IMR-90 (cell line): ENCODE results near the gene RUFY4. TPM values are rescaled to one million over a fixed set of nuclear protein-coding genes. Genes with fewer than 3 reads are reported as not detected.

Source experiments
- ATAC-seq: fragments of 200-7000 bp; cut with Tn5 transposase; 2 replicates; pipeline ENCODE4 v1.9.1; 2020; ENCODE audit warnings: low read depth, mild to moderate bottlenecking, moderate library complexity
- BruUV-seq: library from RNA; stranded (reverse); fragments of 400-500 nt; replicated peaks from 2 replicates; lab custom pipeline; 2021; lab: Mats Ljungman, UMichigan
- CTCF ChIA-PET: fragments of 300-600 bp; formaldehyde crosslinking; extraction: SDS; loops from one replicate; lab custom pipeline; 2021; ENCODE audit warnings: antibody characterized with exemption; lab: Yijun Ruan, JAX
- POLR2A ChIA-PET: fragments of 300-600 bp; sonication (Branson Sonifier 250); formaldehyde crosslinking; loops from one replicate; lab custom pipeline; 2022; ENCODE audit warnings: antibody characterized with exemption; ENCODE audit not compliant: unreplicated experiment; lab: Charles Lee
- DNase-seq: peaks from one replicate; pipeline ENCODE4 v3.0.0; 2013
- H2AFZ ChIP-seq: replicated peaks from 2 replicates; pipeline ENCODE3; 2013; ENCODE audit warnings: low read length, mild to moderate bottlenecking; ENCODE audit not compliant: poor library complexity
- H2AK5ac ChIP-seq: 2 replicates; pipeline ENCODE4 v1.6.1; 2013; ENCODE audit warnings: low read depth, low read length, inconsistent platforms
- H2AK9ac ChIP-seq: replicated peaks from 2 replicates; pipeline ENCODE3; 2013; ENCODE audit warnings: mild to moderate bottlenecking, low read depth, low read length, moderate library complexity; ENCODE audit not compliant: poor library complexity
- H2BK120ac ChIP-seq: 2 replicates; pipeline ENCODE4 v1.6.1; 2013; ENCODE audit warnings: low read depth, low read length, inconsistent platforms
- H2BK15ac ChIP-seq: 3 replicates; pipeline ENCODE4 v1.6.1; 2013; ENCODE audit warnings: low read depth, low read length, inconsistent platforms
- H2BK20ac ChIP-seq: 2 replicates; pipeline ENCODE4 v1.6.1; 2013; ENCODE audit warnings: low read depth, mild to moderate bottlenecking, inconsistent platforms, low read length, moderate library complexity
- H2BK5ac ChIP-seq: 2 replicates; pipeline ENCODE4 v1.6.1; 2013; ENCODE audit warnings: mild to moderate bottlenecking, low read depth, low read length, inconsistent platforms; ENCODE audit not compliant: poor library complexity, severe bottlenecking
- H3K14ac ChIP-seq: replicated peaks from 2 replicates; pipeline ENCODE4 v1.6.1; 2013; ENCODE audit warnings: low read depth, low read length, inconsistent platforms
- H3K18ac ChIP-seq: 2 replicates; pipeline ENCODE4 v1.6.1; 2013; ENCODE audit warnings: low read depth, low read length, control low read depth
- H3K23ac ChIP-seq: 2 replicates; pipeline ENCODE4 v1.6.1; 2013; ENCODE audit warnings: low read depth, low read length, inconsistent platforms
- H3K27ac ChIP-seq: 2 replicates; pipeline ENCODE4 v1.5.1; 2013; ENCODE audit warnings: mild to moderate bottlenecking, control low read depth, low read length; ENCODE audit not compliant: insufficient read depth
- H3K27me3 ChIP-seq: 2 replicates; pipeline ENCODE4 v1.6.1; 2013; ENCODE audit warnings: low read length; ENCODE audit not compliant: control insufficient read depth, insufficient read depth
- H3K36me3 ChIP-seq: 2 replicates; pipeline ENCODE4 v1.6.1; 2013; ENCODE audit warnings: low read length, mixed read lengths; ENCODE audit not compliant: control insufficient read depth, insufficient read depth
- H3K4ac ChIP-seq: 2 replicates; pipeline ENCODE4 v1.6.1; 2013; ENCODE audit warnings: low read depth, low read length, inconsistent platforms
- H3K4me1 ChIP-seq: 2 replicates; pipeline ENCODE4 v1.6.1; 2013; ENCODE audit warnings: low read length, mixed read lengths; ENCODE audit not compliant: control insufficient read depth, insufficient read depth
- H3K4me2 ChIP-seq: 2 replicates; pipeline ENCODE4 v1.6.1; 2013; ENCODE audit warnings: low read depth, mild to moderate bottlenecking, control low read depth, low read length, moderate library complexity
- H3K4me3 ChIP-seq: 2 replicates; pipeline ENCODE4 v1.5.1; 2013; ENCODE audit warnings: low read depth, mild to moderate bottlenecking, control low read depth, low read length, moderate library complexity; ENCODE audit not compliant: insufficient read depth
- H3K56ac ChIP-seq: 2 replicates; pipeline ENCODE4 v1.6.1; 2013; ENCODE audit warnings: low read length, inconsistent platforms; ENCODE audit not compliant: insufficient read depth; ENCODE audit errors: extremely low read depth
- H3K79me1 ChIP-seq, 2 experiments: 2 replicates each; pipeline ENCODE4 v1.6.1; 2013; ENCODE audit warnings: low read length in 2 of 2, inconsistent platforms in 1 of 2, low read depth in 1 of 2
- H3K9ac ChIP-seq: 2 replicates; pipeline ENCODE4 v1.6.1; 2013; ENCODE audit warnings: low read depth, low read length, control low read depth
- H3K9me1 ChIP-seq: 2 replicates; pipeline ENCODE4 v1.6.1; 2013; ENCODE audit warnings: low read length, inconsistent platforms; ENCODE audit not compliant: insufficient read depth
- H3K9me3 ChIP-seq: 2 replicates; pipeline ENCODE4 v1.6.1; 2013; ENCODE audit warnings: low read length; ENCODE audit not compliant: control insufficient read depth, insufficient read depth
- H4K20me1 ChIP-seq: 2 replicates; pipeline ENCODE4 v1.6.1; 2013; ENCODE audit warnings: low read length, inconsistent platforms; ENCODE audit not compliant: insufficient read depth
- H4K5ac ChIP-seq: 2 replicates; pipeline ENCODE4 v1.6.1; 2013; ENCODE audit warnings: mild to moderate bottlenecking, low read depth, low read length, control low read depth
- H4K8ac ChIP-seq, 2 experiments: 2 replicates each; pipeline ENCODE4 v1.6.1; 2013; ENCODE audit warnings: low read depth in 2 of 2, low read length in 2 of 2, control low read depth in 1 of 2, inconsistent platforms in 1 of 2
- H4K91ac ChIP-seq: 2 replicates; pipeline ENCODE4 v1.6.1; 2013; ENCODE audit warnings: low read depth, low read length, inconsistent platforms; ENCODE audit not compliant: insufficient read depth
- BHLHE40 ChIP-seq: fragments of 150-350 bp; IDR thresholded peaks from 2 replicates; pipeline ENCODE4 v1.6.1; 2016; ENCODE audit warnings: mild to moderate bottlenecking, low read depth, low read length
- CEBPB ChIP-seq: IDR thresholded peaks from 2 replicates; pipeline ENCODE4 v1.6.1; 2012; ENCODE audit warnings: low read depth, low read length, improper control_type of control experiment
- CHD1 ChIP-seq: IDR thresholded peaks from 2 replicates; pipeline ENCODE4 v1.6.1; 2012; ENCODE audit warnings: low read depth, low read length, improper control_type of control experiment
- FOS ChIP-seq: fragments of 150-350 bp; IDR thresholded peaks from 2 replicates; pipeline ENCODE4 v1.6.1; 2016; ENCODE audit warnings: low read depth, low read length
- MAFK ChIP-seq: IDR thresholded peaks from 2 replicates; pipeline ENCODE4 v1.6.1; 2012; ENCODE audit warnings: low read depth, low read length, improper control_type of control experiment
- MAZ ChIP-seq: IDR thresholded peaks from 2 replicates; pipeline ENCODE4 v1.6.1; 2012; ENCODE audit warnings: low read depth, mild to moderate bottlenecking, low read length, improper control_type of control experiment, moderate library complexity, borderline replicate concordance
- MXI1 ChIP-seq: IDR thresholded peaks from 2 replicates; pipeline ENCODE4 v1.6.1; 2012; ENCODE audit warnings: low read depth, mild to moderate bottlenecking, low read length, moderate library complexity, borderline replicate concordance
- NFE2L2 ChIP-seq: fragments of 150-350 bp; IDR thresholded peaks from 2 replicates; pipeline ENCODE4 v1.6.1; 2016; ENCODE audit warnings: low read depth, mild to moderate bottlenecking, low read length
- POLR2A ChIP-seq: IDR thresholded peaks from 2 replicates; pipeline ENCODE4 v1.6.1; 2012; ENCODE audit warnings: mild to moderate bottlenecking, low read depth, low read length
- RAD21 ChIP-seq: IDR thresholded peaks from 2 replicates; pipeline ENCODE4 v1.6.1; 2012; ENCODE audit warnings: low read length, improper control_type of control experiment
- RCOR1 ChIP-seq: IDR thresholded peaks from 2 replicates; pipeline ENCODE4 v1.6.1; 2012; ENCODE audit warnings: mild to moderate bottlenecking, low read length, improper control_type of control experiment; ENCODE audit not compliant: insufficient replicate concordance
- RFX5 ChIP-seq: IDR thresholded peaks from 2 replicates; pipeline ENCODE4 v1.8.0; 2012; ENCODE audit warnings: low read depth, mild to moderate bottlenecking, low read length, moderate library complexity
- SMC3 ChIP-seq: fragments of 150-350 bp; IDR thresholded peaks from 2 replicates; pipeline ENCODE4 v1.6.1; 2016; ENCODE audit warnings: low read depth, mild to moderate bottlenecking, antibody characterized with exemption, low read length, moderate library complexity
- WGBS, 2 experiments: methylation state at CpG; one replicate each; pipeline versions ENCODE4 v1.1.5 to v1.1.7; 2013; ENCODE audit warnings: missing lambda C conversion rate in 2 of 2; ENCODE audit not compliant: insufficient read length in 1 of 2; ENCODE audit errors: extremely low coverage in 2 of 2; 5-methylcytosine and 5-hydroxymethylcytosine counted together
- dilution Hi-C: fragments of 300-500 bp; cut with HindIII; formaldehyde crosslinking; loops from one replicate; pipeline ENCODE4 v1.14.3; 2018; ENCODE audit warnings: low sequenced_read_pairs; ENCODE audit not compliant: unreplicated experiment
- in situ Hi-C: fragments of 300-500 bp; cut with MboI; formaldehyde crosslinking; loops from 3 replicates; pipeline ENCODE4 v1.14.3; 2019; ENCODE audit warnings: low sequenced_read_pairs, inconsistent platforms, mixed read lengths
- intact Hi-C: fragments of 100-400 bp; cut with micrococcal nuclease; formaldehyde crosslinking; loops from 2 replicates; pipeline ENCODE4 v1.10.0; 2022
- polyA plus RNA-seq, 3 experiments: library from polyadenylated mRNA; depleted of rRNA; stranded (reverse); fragments of >200 nt; gene quantifications; 2 replicates each; pipeline ENCODE4 v1.2.3, GENCODE V29; 2012; ENCODE audit warnings: low replicate concordance in 1 of 3
- total RNA-seq: library from RNA; depleted of rRNA; stranded (reverse); fragments of >200 nt; gene quantifications from 2 replicates; pipeline ENCODE4 v1.2.3, GENCODE V29; 2012
- TF ChIP-seq, protein P1 (sequence below): conservative IDR thresholded peaks from 2 replicates; pipeline ENCODE4 v1.5.1; 2012; ENCODE audit warnings: mild to moderate bottlenecking, low read depth, low read length, improper control_type of control experiment
- TF ChIP-seq, protein P2 (sequence below): fragments of 150-350 bp; IDR thresholded peaks from 2 replicates; pipeline ENCODE4 v1.6.1; 2017; ENCODE audit warnings: mild to moderate bottlenecking, antibody characterized with exemption, low read length, low read depth
- TF ChIP-seq, protein P3 (sequence below): fragments of 150-350 bp; IDR thresholded peaks from 2 replicates; pipeline ENCODE4 v1.6.1; 2016; ENCODE audit warnings: low read depth, mild to moderate bottlenecking, low read length, moderate library complexity, borderline replicate concordance

RUFY4 gene
- total and polyA plus RNA-seq, 2 of the 4 experiments (the other 2 are of a cell fraction): not detected

DNA sequence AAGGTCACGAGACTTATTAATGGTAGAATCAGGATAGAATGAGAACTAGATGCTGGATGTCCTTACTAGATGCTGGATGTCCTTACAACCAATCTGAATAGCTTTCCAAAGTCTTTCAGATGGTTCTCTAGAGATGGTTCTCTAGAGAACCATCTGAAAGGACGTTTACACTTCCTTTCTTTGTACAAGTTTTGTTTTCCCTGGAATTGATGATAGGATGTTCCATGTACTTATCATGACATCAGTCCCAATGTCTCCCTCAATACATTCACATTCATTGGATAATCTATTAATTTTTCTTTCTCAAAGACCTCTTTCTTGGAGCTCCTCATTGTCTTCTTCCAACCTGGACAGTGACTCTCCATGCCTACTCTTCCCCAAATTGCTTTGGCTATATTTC, 28.2 kb upstream of the RUFY4 start:
- dilution Hi-C loops (no loop called here), intact Hi-C loops (no loop called here), in situ Hi-C loops (no loop called here)
- Histone ChIP-seq H3K4me1 (no peaks in the 10 kb centered on the region), H3K14ac (no peak overlapping the region), H2AK5ac (no peak overlapping the region), H3K4me3 (no peak overlapping the region), H4K5ac (no peak overlapping the region), H3K79me1 (no peaks in the 10 kb centered on the region), H3K27me3 (peaks cover 54% of the 10 kb centered on the region), H2BK15ac (no peak overlapping the region), H3K9me3 (peaks cover 10% of the 10 kb centered on the region; the same call in 1 of the 2 replicates), H3K4ac (no peak overlapping the region), H2BK20ac (no peak overlapping the region), H2AFZ (no peak overlapping the region), H3K4me2 (no peak overlapping the region), H3K9me1 (0 out of 2 replicates have a peak, but pooled peaks cover 8% of the 10 kb centered on the region), H3K9ac (no peak overlapping the region), H2BK5ac (no peak overlapping the region), H4K91ac (no peak overlapping the region), H3K36me3 (no peaks in the 10 kb centered on the region), H3K18ac (no peak overlapping the region), H2BK120ac (no peak overlapping the region), H2AK9ac (no peak overlapping the region), H4K20me1 (0 out of 2 replicates have a peak, but pooled peaks cover 3% of the 10 kb centered on the region), H4K8ac (no peak overlapping the region), H3K56ac (no peak overlapping the region), H3K23ac (no peak overlapping the region), H3K27ac (no peak overlapping the region)
- TF ChIP-seq SMC3 (no peak), MAFK (no peak), BHLHE40 (no peak), CEBPB (no peak), POLR2A (no peak), RAD21 (no peak), NFE2L2 (no peak), RFX5 (no peak), MXI1 (no peak), CHD1 (no peak), RCOR1 (no peak), MAZ (no peak), FOS (no peak)
- TF ChIP-seq, protein P1, sequence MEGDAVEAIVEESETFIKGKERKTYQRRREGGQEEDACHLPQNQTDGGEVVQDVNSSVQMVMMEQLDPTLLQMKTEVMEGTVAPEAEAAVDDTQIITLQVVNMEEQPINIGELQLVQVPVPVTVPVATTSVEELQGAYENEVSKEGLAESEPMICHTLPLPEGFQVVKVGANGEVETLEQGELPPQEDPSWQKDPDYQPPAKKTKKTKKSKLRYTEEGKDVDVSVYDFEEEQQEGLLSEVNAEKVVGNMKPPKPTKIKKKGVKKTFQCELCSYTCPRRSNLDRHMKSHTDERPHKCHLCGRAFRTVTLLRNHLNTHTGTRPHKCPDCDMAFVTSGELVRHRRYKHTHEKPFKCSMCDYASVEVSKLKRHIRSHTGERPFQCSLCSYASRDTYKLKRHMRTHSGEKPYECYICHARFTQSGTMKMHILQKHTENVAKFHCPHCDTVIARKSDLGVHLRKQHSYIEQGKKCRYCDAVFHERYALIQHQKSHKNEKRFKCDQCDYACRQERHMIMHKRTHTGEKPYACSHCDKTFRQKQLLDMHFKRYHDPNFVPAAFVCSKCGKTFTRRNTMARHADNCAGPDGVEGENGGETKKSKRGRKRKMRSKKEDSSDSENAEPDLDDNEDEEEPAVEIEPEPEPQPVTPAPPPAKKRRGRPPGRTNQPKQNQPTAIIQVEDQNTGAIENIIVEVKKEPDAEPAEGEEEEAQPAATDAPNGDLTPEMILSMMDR: no peak
- TF ChIP-seq, protein P2, sequence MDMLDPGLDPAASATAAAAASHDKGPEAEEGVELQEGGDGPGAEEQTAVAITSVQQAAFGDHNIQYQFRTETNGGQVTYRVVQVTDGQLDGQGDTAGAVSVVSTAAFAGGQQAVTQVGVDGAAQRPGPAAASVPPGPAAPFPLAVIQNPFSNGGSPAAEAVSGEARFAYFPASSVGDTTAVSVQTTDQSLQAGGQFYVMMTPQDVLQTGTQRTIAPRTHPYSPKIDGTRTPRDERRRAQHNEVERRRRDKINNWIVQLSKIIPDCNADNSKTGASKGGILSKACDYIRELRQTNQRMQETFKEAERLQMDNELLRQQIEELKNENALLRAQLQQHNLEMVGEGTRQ: no peak
- TF ChIP-seq, protein P3, sequence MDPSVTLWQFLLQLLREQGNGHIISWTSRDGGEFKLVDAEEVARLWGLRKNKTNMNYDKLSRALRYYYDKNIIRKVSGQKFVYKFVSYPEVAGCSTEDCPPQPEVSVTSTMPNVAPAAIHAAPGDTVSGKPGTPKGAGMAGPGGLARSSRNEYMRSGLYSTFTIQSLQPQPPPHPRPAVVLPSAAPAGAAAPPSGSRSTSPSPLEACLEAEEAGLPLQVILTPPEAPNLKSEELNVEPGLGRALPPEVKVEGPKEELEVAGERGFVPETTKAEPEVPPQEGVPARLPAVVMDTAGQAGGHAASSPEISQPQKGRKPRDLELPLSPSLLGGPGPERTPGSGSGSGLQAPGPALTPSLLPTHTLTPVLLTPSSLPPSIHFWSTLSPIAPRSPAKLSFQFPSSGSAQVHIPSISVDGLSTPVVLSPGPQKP: no peak
- ChIA-PET CTCF (interaction anchor here (1.3 to 1.4 kb wide), 2 partner anchors 28 to 255 kb away, joined by 3 to 4 read pairs; partner anchors contain the start of gene RUFY4), POLR2A (interaction anchor here (0.6 kb wide), 1 partner anchor 12 kb away, joined by 4 read pairs; no protein-coding TSS in a partner anchor)
- WGBS, 2 experiments: no CpG with 5 or more reads among the region's 2 CpGs
- DNase-seq (no peak), ATAC-seq (no peak)
- no TSS peak for BruUV-seq
